Testis (tissue), 2 donors: ENCODE data around the gene VASN.

Experiments
- POLR2A ChIP-seq: fragments of 450-650 bp; IDR thresholded peaks from one replicate; pipeline ENCODE4 v1.6.1; 2017; ENCODE audit warnings: antibody characterized with exemption, mild to moderate bottlenecking, moderate library complexity
- TF ChIP-seq, protein P1 (sequence below), 3 experiments: fragments of 450-650 bp in 2 of 3; fragments of 200-600 bp in 1 of 3; sonication (generic) in 1 of 3; IDR thresholded peaks; one replicate each; pipeline ENCODE4 v1.5.1; 2016 to 2019; ENCODE audit warnings: antibody characterized with exemption in 3 of 3, mild to moderate bottlenecking in 2 of 3, moderate library complexity in 1 of 3

GRCh38 chr16:4332623-4333307, 38.9 kb upstream of the VASN start:
- TF ChIP-seq, protein P1, sequence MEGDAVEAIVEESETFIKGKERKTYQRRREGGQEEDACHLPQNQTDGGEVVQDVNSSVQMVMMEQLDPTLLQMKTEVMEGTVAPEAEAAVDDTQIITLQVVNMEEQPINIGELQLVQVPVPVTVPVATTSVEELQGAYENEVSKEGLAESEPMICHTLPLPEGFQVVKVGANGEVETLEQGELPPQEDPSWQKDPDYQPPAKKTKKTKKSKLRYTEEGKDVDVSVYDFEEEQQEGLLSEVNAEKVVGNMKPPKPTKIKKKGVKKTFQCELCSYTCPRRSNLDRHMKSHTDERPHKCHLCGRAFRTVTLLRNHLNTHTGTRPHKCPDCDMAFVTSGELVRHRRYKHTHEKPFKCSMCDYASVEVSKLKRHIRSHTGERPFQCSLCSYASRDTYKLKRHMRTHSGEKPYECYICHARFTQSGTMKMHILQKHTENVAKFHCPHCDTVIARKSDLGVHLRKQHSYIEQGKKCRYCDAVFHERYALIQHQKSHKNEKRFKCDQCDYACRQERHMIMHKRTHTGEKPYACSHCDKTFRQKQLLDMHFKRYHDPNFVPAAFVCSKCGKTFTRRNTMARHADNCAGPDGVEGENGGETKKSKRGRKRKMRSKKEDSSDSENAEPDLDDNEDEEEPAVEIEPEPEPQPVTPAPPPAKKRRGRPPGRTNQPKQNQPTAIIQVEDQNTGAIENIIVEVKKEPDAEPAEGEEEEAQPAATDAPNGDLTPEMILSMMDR (IDR thresholded peaks at IDR 0.05) = no peak
- TF ChIP-seq POLR2A = no peak
